IMR-90 (cell line): ENCODE data around the gene SLC35G6.

ENCODE experiments used
- BHLHE40 ChIP-seq: fragments of 150-350 bp; IDR thresholded peaks from 2 replicates; pipeline ENCODE4 v1.6.1; 2016; ENCODE audit warnings: mild to moderate bottlenecking, low read depth, low read length
- CEBPB ChIP-seq: IDR thresholded peaks from 2 replicates; pipeline ENCODE4 v1.6.1; 2012; ENCODE audit warnings: low read depth, low read length, improper control_type of control experiment
- CHD1 ChIP-seq: IDR thresholded peaks from 2 replicates; pipeline ENCODE4 v1.6.1; 2012; ENCODE audit warnings: low read depth, low read length, improper control_type of control experiment
- CTCF ChIP-seq: conservative IDR thresholded peaks from 2 replicates; pipeline ENCODE4 v1.5.1; 2012; ENCODE audit warnings: mild to moderate bottlenecking, low read depth, low read length, improper control_type of control experiment
- MAFK ChIP-seq: IDR thresholded peaks from 2 replicates; pipeline ENCODE4 v1.6.1; 2012; ENCODE audit warnings: low read depth, low read length, improper control_type of control experiment
- MAZ ChIP-seq: IDR thresholded peaks from 2 replicates; pipeline ENCODE4 v1.6.1; 2012; ENCODE audit warnings: low read depth, mild to moderate bottlenecking, low read length, improper control_type of control experiment, moderate library complexity, borderline replicate concordance
- NFE2L2 ChIP-seq: fragments of 150-350 bp; IDR thresholded peaks from 2 replicates; pipeline ENCODE4 v1.6.1; 2016; ENCODE audit warnings: low read depth, mild to moderate bottlenecking, low read length
- POLR2A ChIP-seq: IDR thresholded peaks from 2 replicates; pipeline ENCODE4 v1.6.1; 2012; ENCODE audit warnings: mild to moderate bottlenecking, low read depth, low read length
- RAD21 ChIP-seq: IDR thresholded peaks from 2 replicates; pipeline ENCODE4 v1.6.1; 2012; ENCODE audit warnings: low read length, improper control_type of control experiment
- RCOR1 ChIP-seq: IDR thresholded peaks from 2 replicates; pipeline ENCODE4 v1.6.1; 2012; ENCODE audit warnings: mild to moderate bottlenecking, low read length, improper control_type of control experiment; ENCODE audit not compliant: insufficient replicate concordance
- RFX5 ChIP-seq: IDR thresholded peaks from 2 replicates; pipeline ENCODE4 v1.8.0; 2012; ENCODE audit warnings: low read depth, mild to moderate bottlenecking, low read length, moderate library complexity
- SMC3 ChIP-seq: fragments of 150-350 bp; IDR thresholded peaks from 2 replicates; pipeline ENCODE4 v1.6.1; 2016; ENCODE audit warnings: low read depth, mild to moderate bottlenecking, antibody characterized with exemption, low read length, moderate library complexity
- USF2 ChIP-seq: fragments of 150-350 bp; IDR thresholded peaks from 2 replicates; pipeline ENCODE4 v1.6.1; 2017; ENCODE audit warnings: mild to moderate bottlenecking, antibody characterized with exemption, low read length, low read depth
- TF ChIP-seq, protein P1 (sequence below): fragments of 150-350 bp; IDR thresholded peaks from 2 replicates; pipeline ENCODE4 v1.6.1; 2016; ENCODE audit warnings: low read depth, mild to moderate bottlenecking, low read length, moderate library complexity, borderline replicate concordance

DNA sequence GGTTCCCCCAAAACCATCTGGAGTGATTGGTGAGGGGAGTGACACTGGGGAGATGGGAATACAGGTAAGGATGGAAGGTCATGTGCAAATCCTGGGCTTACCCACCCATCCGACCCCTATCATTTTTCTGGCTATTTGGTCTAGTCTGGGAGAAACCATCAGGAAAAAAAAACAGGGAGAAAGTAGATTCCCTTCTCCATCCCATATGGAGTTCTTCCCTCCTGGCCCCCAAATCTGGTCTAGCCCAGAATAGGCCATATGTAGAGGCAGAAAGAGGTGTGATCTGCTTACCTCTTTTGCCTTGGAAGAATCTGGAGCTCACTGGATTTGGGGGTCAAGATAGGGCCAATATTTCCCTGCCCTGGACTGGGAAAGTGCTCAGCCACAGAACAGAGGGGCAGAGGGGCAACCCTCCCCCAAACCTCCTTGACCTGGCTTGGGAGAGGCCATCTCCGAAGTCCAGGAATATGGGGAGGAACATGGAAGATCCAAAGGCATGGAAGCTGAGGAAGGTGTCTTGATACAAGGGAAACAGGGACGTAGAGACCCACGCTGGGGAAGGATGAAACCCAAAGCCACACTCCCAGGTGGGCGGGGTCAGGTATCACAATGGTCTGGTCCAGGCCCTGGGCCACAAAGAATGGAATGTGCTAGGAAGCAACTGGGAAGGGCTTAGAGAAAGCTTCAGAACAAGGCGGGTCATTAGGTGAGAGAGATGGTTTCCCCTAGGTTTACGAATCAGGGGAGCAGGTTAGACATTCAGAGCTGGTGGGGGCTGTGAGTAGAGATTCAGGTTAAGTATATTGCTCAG lies 20.2 kb upstream of the SLC35G6 start:
- TF ChIP-seq CTCF (no peak), POLR2A (no peak), NFE2L2 (no peak), RAD21 (no peak), SMC3 (no peak), MAFK (no peak), MAZ (no peak), CEBPB (no peak), BHLHE40 (no peak), RCOR1 (no peak), RFX5 (no peak), USF2 (no peak), CHD1 (no peak)
- TF ChIP-seq, protein P1, sequence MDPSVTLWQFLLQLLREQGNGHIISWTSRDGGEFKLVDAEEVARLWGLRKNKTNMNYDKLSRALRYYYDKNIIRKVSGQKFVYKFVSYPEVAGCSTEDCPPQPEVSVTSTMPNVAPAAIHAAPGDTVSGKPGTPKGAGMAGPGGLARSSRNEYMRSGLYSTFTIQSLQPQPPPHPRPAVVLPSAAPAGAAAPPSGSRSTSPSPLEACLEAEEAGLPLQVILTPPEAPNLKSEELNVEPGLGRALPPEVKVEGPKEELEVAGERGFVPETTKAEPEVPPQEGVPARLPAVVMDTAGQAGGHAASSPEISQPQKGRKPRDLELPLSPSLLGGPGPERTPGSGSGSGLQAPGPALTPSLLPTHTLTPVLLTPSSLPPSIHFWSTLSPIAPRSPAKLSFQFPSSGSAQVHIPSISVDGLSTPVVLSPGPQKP: no peak
